GM23248 (cell line): ENCODE data around the gene CUEDC2. TPM values are rescaled to one million over a fixed set of nuclear protein-coding genes. Genes with fewer than 3 reads are reported as not detected.

Experiments used
- DNase-seq: peaks from one replicate; pipeline ENCODE4 v3.0.0-alpha.2; 2015
- H2AFZ ChIP-seq: fragments of 200-600 bp; sonication (generic); 2 replicates; pipeline ENCODE4 v1.6.1; 2016; ENCODE audit warnings: antibody characterized with exemption
- H3F3A ChIP-seq: fragments of 200-600 bp; sonication (generic); 2 replicates; pipeline ENCODE4 v1.6.1; 2016; ENCODE audit warnings: mild to moderate bottlenecking, antibody characterized with exemption, mixed run types; ENCODE audit not compliant: insufficient read depth
- H3K27ac ChIP-seq: fragments of 200-600 bp; sonication (generic); 2 replicates; pipeline ENCODE4 v1.5.1; 2016; ENCODE audit warnings: mild to moderate bottlenecking
- H3K27me3 ChIP-seq: fragments of 200-600 bp; sonication (generic); replicated peaks from 2 replicates; pipeline ENCODE4 v1.6.1; 2016; ENCODE audit warnings: mild to moderate bottlenecking; ENCODE audit not compliant: insufficient read depth
- H3K36me3 ChIP-seq: fragments of 200-600 bp; sonication (generic); 2 replicates; pipeline ENCODE4 v1.6.1; 2016; ENCODE audit warnings: low read depth, mild to moderate bottlenecking
- H3K4me1 ChIP-seq: fragments of 200-600 bp; sonication (generic); 2 replicates; pipeline ENCODE4 v1.6.1; 2016; ENCODE audit warnings: mild to moderate bottlenecking; ENCODE audit not compliant: insufficient read depth
- H3K4me2 ChIP-seq: fragments of 200-600 bp; sonication (generic); one replicate; pipeline ENCODE4 v1.6.1; 2016; ENCODE audit warnings: mild to moderate bottlenecking; ENCODE audit not compliant: unreplicated experiment
- H3K4me3 ChIP-seq: fragments of 200-600 bp; sonication (generic); 2 replicates; pipeline ENCODE4 v1.5.1; 2016; ENCODE audit warnings: mild to moderate bottlenecking
- H3K79me2 ChIP-seq: fragments of 200-600 bp; sonication (generic); 2 replicates; pipeline ENCODE4 v1.6.1; 2016; ENCODE audit warnings: mild to moderate bottlenecking; ENCODE audit not compliant: insufficient read depth
- H3K9ac ChIP-seq: fragments of 200-600 bp; sonication (generic); 2 replicates; pipeline ENCODE4 v1.6.1; 2016; ENCODE audit warnings: mild to moderate bottlenecking
- H3K9me2 ChIP-seq: fragments of 200-600 bp; sonication (generic); 2 replicates; pipeline ENCODE4 v1.6.1; 2016; ENCODE audit warnings: mixed run types, mild to moderate bottlenecking, moderate library complexity; ENCODE audit not compliant: insufficient read depth
- H3K9me3 ChIP-seq: fragments of 200-600 bp; sonication (generic); one replicate; pipeline ENCODE4 v1.6.1; 2017; ENCODE audit warnings: low read depth
- H4K20me1 ChIP-seq: fragments of 200-600 bp; sonication (generic); 2 replicates; pipeline ENCODE4 v1.6.0; 2016; ENCODE audit not compliant: insufficient read depth
- EZH2 ChIP-seq: fragments of 200-600 bp; sonication (generic); IDR thresholded peaks from 2 replicates; pipeline ENCODE4 v1.6.1; 2018; ENCODE audit warnings: antibody characterized with exemption, mild to moderate bottlenecking; ENCODE audit not compliant: insufficient read depth, poor library complexity, severe bottlenecking
- EZH2phosphoT487 ChIP-seq: fragments of 200-600 bp; sonication (generic); IDR thresholded peaks from 2 replicates; pipeline ENCODE4 v1.6.1; 2018; ENCODE audit warnings: antibody characterized with exemption, moderate library complexity, mild to moderate bottlenecking, low read depth; ENCODE audit not compliant: insufficient read depth
- WGBS, 2 experiments: methylation state at CpG; one replicate each; pipeline ENCODE4 v1.1.6; 2015 to 2017; ENCODE audit warnings: low lambda C conversion rate in 2 of 2, low coverage in 1 of 2; ENCODE audit errors: missing lambda C conversion rate in 2 of 2; 5-methylcytosine and 5-hydroxymethylcytosine counted together
- in situ Hi-C: fragments of 300-500 bp; cut with MboI; formaldehyde crosslinking; loops from 2 replicates; pipeline ENCODE4 v1.15.0; 2020
- polyA plus RNA-seq: library from polyadenylated mRNA; unstranded; fragments of >200 nt; fragmentation: Nextera tagmentation; extraction: Ambion mirVana; gene quantifications from 2 replicates; pipeline ENCODE4 v1.2.1, GENCODE V29; 2016
- total RNA-seq: library from RNA; depleted of rRNA; stranded (reverse); fragments of >200 nt; shearing (Covaris generic); gene quantifications from 2 replicates; pipeline ENCODE4 v1.2.3, GENCODE V29; 2014

The CUEDC2 gene
- total and polyA plus RNA-seq, 2 experiments from 2014 or later = 54.1 to 87.6 TPM

GRCh38 chr10:102419269-102420180 lies 12.8 kb downstream of the CUEDC2 start:
- H3K9me3 ChIP-seq = no peaks in the 10 kb centered on the region
- peak overlapping the region; percentile 84 for H3K4me3 ChIP-seq
- H4K20me1 ChIP-seq = no peaks in the 10 kb centered on the region
- H3K27me3 ChIP-seq = 0 out of 2 replicates have a peak, but pooled peaks cover 7% of the 10 kb centered on the region
- H3K36me3 ChIP-seq = no peaks in the 10 kb centered on the region
- H2AFZ ChIP-seq = peak overlapping the region; percentile 93
- peak overlapping the region; percentile 95 for H3K4me2 ChIP-seq
- TF ChIP-seq EZH2phosphoT487 (no peak), EZH2 (no peak)
- in situ Hi-C loops = no loop called here
- WGBS, 2 experiments = 1% methylated on average over 33 to 54 of the region's 54 CpGs
- DNase-seq = peak; percentile 46
- H3K79me2 ChIP-seq = no peaks in the 10 kb centered on the region
- H3K4me1 ChIP-seq = peaks cover 18% of the 10 kb centered on the region
- no peak overlapping the region for H3K9ac ChIP-seq
- H3K27ac ChIP-seq = no peak overlapping the region
- no peaks in the 10 kb centered on the region for H3K9me2 ChIP-seq
- H3F3A ChIP-seq = peaks cover 13% of the 10 kb centered on the region; the same call in 1 of the 2 replicates

- 5% methylated on average over 31 to 44 of the region's 45 CpGs for WGBS, 2 experiments
- Histone ChIP-seq H3K9me2 (no peaks in the 10 kb centered on the region), H3K27me3 (peaks cover 8% of the 10 kb centered on the region; the same call in 1 of the 2 replicates), H3K4me3 (peak within 1 kb of the TSS; percentile 84), H3K79me2 (no peaks in the 10 kb centered on the region), H4K20me1 (no peaks in the 10 kb centered on the region), H3K36me3 (no peaks in the 10 kb centered on the region), H2AFZ (no peak within 1 kb of the TSS), H3F3A (peaks cover 13% of the 10 kb centered on the region; the same call in 1 of the 2 replicates), H3K27ac (no peak within 1 kb of the TSS), H3K9ac (no peak within 1 kb of the TSS), H3K9me3 (no peaks in the 10 kb centered on the region), H3K4me1 (peaks cover 18% of the 10 kb centered on the region), H3K4me2 (peak within 1 kb of the TSS; percentile 95)
- no peak for DNase-seq
- TF ChIP-seq EZH2phosphoT487 (no peak), EZH2 (no peak)
- in situ Hi-C loops = no loop called here
Measured at GRCh38 chr10:102418622-102419268, 13.6 kb downstream of the CUEDC2 start, which contains the start of gene PSD. PSD (minus strand) TSS chr10:102418785; CDS start chr10:102417038, 1,747 bp downstream.

GRCh38 chr10:102416695-102417094 lies 15.7 kb downstream of the CUEDC2 start:
- Histone ChIP-seq H3F3A (peaks cover 7% of the 10 kb centered on the region; the same call in 1 of the 2 replicates), H3K9ac (no peak overlapping the region), H2AFZ (no peak overlapping the region), H3K4me1 (peaks cover 9% of the 10 kb centered on the region), H3K36me3 (no peaks in the 10 kb centered on the region), H3K4me2 (no peak overlapping the region), H3K27ac (no peak overlapping the region), H4K20me1 (no peaks in the 10 kb centered on the region), H3K9me2 (no peaks in the 10 kb centered on the region), H3K79me2 (no peaks in the 10 kb centered on the region), H3K27me3 (peaks cover 10% of the 10 kb centered on the region; the same call in 1 of the 2 replicates), H3K9me3 (no peaks in the 10 kb centered on the region), H3K4me3 (no peak overlapping the region)
- no peak for DNase-seq
- TF ChIP-seq EZH2phosphoT487 (no peak), EZH2 (no peak)
- in situ Hi-C loops = no loop called here
- 59 to 63% methylated on average over 7 to 20 of the region's 20 CpGs for WGBS, 2 experiments

GRCh38 chr10:102416283-102416682 lies 16.1 kb downstream of the CUEDC2 start:
- no peak for DNase-seq
- Histone ChIP-seq H3K4me1 (peaks cover 9% of the 10 kb centered on the region), H3K27ac (no peak overlapping the region), H3K9ac (no peak overlapping the region), H3K4me2 (no peak overlapping the region), H3K9me3 (no peaks in the 10 kb centered on the region), H3K27me3 (peaks cover 10% of the 10 kb centered on the region; the same call in 1 of the 2 replicates), H3K4me3 (no peak overlapping the region), H3K79me2 (no peaks in the 10 kb centered on the region), H3K9me2 (no peaks in the 10 kb centered on the region), H4K20me1 (no peaks in the 10 kb centered on the region), H2AFZ (no peak overlapping the region), H3K36me3 (no peaks in the 10 kb centered on the region), H3F3A (peaks cover 7% of the 10 kb centered on the region; the same call in 1 of the 2 replicates)
- in situ Hi-C loops = no loop called here
- WGBS, 2 experiments = 55 to 66% methylated on average over 8 of the region's 9 CpGs
- TF ChIP-seq EZH2phosphoT487 (no peak), EZH2 (no peak)
